Gastroesophageal sphincter (tissue), 3 donors: ENCODE data around the gene OR11L1.

Experiments
- CTCF ChIP-seq, 4 experiments: fragments of 200-600 bp in 2 of 4; fragments of 450-650 bp in 2 of 4; sonication (generic) in 1 of 4; IDR thresholded peaks; one replicate each; pipeline ENCODE4 v1.5.1; 2017 to 2019; ENCODE audit warnings: antibody characterized with exemption in 4 of 4, mild to moderate bottlenecking in 2 of 4, moderate library complexity in 2 of 4
- POLR2A ChIP-seq, 2 donors: fragments of 450-650 bp; IDR thresholded peaks; one replicate each; pipeline ENCODE4 v1.6.1; 2017; ENCODE audit warnings: antibody characterized with exemption in 2 of 2, mild to moderate bottlenecking in 2 of 2, moderate library complexity in 1 of 2
- POLR2AphosphoS5 ChIP-seq: sonication (generic); formaldehyde crosslinking; IDR thresholded peaks from one replicate; pipeline ENCODE4 v1.6.1; 2017; ENCODE audit warnings: antibody characterized with exemption

- no peak for TF ChIP-seq POLR2A (IDR thresholded peaks at IDR 0.05)
- TF ChIP-seq CTCF (IDR thresholded peaks at IDR 0.05): no peak
- TF ChIP-seq POLR2AphosphoS5: no peak
Measured at GRCh38 chr1:247829656-247830055, 12.0 kb downstream of the OR11L1 start.
